OCI-LY3 (cell line): ENCODE measurements around the gene SLC43A1.

Experiments
- CTCF ChIP-seq: fragments of 200-600, 300-600 bp; sonication (generic); IDR thresholded peaks from 2 replicates; pipeline ENCODE4 v1.5.1; 2014; ENCODE audit warnings: antibody characterized with exemption, low read length, low read depth
- EZH2phosphoT487 ChIP-seq: fragments of 200-600 bp; shearing (Covaris generic); IDR thresholded peaks from 2 replicates; pipeline ENCODE4 v1.6.1; 2018; ENCODE audit warnings: antibody characterized with exemption, mixed run types, low read depth

- no peak for TF ChIP-seq CTCF
- no peak for TF ChIP-seq EZH2phosphoT487
These were observed 30.1 kb downstream of the SLC43A1 start for GRCh38 chr11:57485217-57485990.
